ENCODE measurements around the gene LIMS2. TPM values are rescaled to one million over a fixed set of nuclear protein-coding genes. Genes with fewer than 3 reads are reported as not detected.

LIMS2 gene
- total RNA-seq, 4 donors from 2014 or later, result 86.1 to 111 (median 98.1) TPM

DNA sequence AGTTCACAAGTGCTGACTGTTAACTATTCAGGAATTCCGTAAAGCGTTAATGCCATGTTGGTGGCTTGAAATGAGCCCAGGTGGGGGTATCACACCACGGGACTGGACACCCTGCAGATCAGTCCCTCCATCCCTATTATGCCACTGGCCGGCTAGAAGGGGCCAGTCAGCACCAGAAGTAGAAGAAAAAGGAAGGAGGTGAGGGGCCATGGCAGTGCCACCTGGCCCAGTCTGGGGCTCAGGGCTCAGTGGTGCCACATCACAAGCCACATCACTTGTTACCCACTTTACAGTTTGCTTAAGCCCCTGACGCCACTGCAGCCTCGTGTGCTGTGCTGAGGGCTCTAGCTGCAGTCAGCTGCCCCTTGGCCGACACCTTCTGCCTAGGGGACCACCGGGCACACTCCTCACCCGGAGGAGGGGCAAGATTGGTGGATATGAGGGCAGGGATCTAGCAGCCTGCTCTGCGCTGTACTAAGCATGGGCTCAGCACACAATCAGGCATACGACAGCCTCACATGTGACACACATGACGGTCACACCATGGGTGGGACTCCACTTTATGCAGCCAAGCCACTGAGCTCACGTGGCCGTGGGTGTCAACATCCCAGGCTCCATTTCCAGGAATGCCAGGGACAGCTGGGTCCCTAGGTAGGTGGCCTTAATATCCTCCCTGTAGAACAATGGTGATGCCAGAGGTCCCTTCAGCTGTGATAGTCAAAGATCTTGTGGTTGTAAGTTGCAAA is 3.6 kb downstream of the LIMS2 start:
- DNase-seq (ENCODE audit: low spot score in 2 of 2), result no peak
- H3K36me3 ChIP-seq, result no peaks in the 10 kb centered on the region
- no peaks in the 10 kb centered on the region for H3K27me3 ChIP-seq
- H3K4me1 ChIP-seq, result peaks cover 0 to 44% (median 9%) of the 10 kb centered on the region in 4 donors
- 75 to 76% methylated on average over 10 to 14 of the region's 14 CpGs for WGBS, 2 donors
- peaks cover 0 to 7% (median 0%) of the 10 kb centered on the region in 4 donors for H3K9me3 ChIP-seq
- TF ChIP-seq POLR2A (IDR thresholded peaks at IDR 0.05) (no peak), EP300 (IDR thresholded peaks at IDR 0.05) (peak in 1 of 2 donors; percentile 6)
- TF ChIP-seq, protein P1, sequence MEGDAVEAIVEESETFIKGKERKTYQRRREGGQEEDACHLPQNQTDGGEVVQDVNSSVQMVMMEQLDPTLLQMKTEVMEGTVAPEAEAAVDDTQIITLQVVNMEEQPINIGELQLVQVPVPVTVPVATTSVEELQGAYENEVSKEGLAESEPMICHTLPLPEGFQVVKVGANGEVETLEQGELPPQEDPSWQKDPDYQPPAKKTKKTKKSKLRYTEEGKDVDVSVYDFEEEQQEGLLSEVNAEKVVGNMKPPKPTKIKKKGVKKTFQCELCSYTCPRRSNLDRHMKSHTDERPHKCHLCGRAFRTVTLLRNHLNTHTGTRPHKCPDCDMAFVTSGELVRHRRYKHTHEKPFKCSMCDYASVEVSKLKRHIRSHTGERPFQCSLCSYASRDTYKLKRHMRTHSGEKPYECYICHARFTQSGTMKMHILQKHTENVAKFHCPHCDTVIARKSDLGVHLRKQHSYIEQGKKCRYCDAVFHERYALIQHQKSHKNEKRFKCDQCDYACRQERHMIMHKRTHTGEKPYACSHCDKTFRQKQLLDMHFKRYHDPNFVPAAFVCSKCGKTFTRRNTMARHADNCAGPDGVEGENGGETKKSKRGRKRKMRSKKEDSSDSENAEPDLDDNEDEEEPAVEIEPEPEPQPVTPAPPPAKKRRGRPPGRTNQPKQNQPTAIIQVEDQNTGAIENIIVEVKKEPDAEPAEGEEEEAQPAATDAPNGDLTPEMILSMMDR (IDR thresholded peaks at IDR 0.05), result no peak
- H3K4me3 ChIP-seq, result peak overlapping the region in 1 of 4 donors; percentile 80
- H3K27ac ChIP-seq, result peak overlapping the region in 3 of 4 donors; percentile 90

DNA sequence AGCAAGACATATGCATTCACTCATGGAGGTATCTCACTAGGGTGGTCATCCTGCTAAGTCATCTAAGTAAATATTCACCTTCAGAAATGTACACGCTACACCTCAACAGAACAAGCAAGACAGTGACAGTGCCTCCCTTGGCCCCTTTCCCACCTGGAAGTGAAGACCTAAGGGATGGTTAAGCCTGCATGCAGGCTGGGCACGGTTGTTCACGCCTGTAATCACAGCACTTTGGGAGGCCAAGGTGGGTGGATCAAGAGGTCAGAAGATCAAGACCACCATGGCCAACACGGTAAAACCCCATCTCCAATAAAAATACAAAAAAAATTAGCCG is 4.4 kb downstream of the LIMS2 start:
- peak overlapping the region in 1 of 4 donors; percentile 90 for H3K27ac ChIP-seq
- no peaks in the 10 kb centered on the region for H3K36me3 ChIP-seq
- no peak for DNase-seq (ENCODE audit: low spot score in 2 of 2)
- no peaks in the 10 kb centered on the region for H3K27me3 ChIP-seq
- 77 to 90% methylated on average over 5 of the region's 5 CpGs for WGBS, 2 donors
- peaks cover 0 to 37% (median 6%) of the 10 kb centered on the region in 4 donors for H3K4me1 ChIP-seq
- H3K9me3 ChIP-seq, result peaks cover 0 to 7% (median 0%) of the 10 kb centered on the region in 4 donors
- TF ChIP-seq, protein P1 (IDR thresholded peaks at IDR 0.05), result no peak
- no peak for TF ChIP-seq POLR2A (IDR thresholded peaks at IDR 0.05)
- TF ChIP-seq EP300 (IDR thresholded peaks at IDR 0.05), result no peak
- no peak overlapping the region for H3K4me3 ChIP-seq

DNA sequence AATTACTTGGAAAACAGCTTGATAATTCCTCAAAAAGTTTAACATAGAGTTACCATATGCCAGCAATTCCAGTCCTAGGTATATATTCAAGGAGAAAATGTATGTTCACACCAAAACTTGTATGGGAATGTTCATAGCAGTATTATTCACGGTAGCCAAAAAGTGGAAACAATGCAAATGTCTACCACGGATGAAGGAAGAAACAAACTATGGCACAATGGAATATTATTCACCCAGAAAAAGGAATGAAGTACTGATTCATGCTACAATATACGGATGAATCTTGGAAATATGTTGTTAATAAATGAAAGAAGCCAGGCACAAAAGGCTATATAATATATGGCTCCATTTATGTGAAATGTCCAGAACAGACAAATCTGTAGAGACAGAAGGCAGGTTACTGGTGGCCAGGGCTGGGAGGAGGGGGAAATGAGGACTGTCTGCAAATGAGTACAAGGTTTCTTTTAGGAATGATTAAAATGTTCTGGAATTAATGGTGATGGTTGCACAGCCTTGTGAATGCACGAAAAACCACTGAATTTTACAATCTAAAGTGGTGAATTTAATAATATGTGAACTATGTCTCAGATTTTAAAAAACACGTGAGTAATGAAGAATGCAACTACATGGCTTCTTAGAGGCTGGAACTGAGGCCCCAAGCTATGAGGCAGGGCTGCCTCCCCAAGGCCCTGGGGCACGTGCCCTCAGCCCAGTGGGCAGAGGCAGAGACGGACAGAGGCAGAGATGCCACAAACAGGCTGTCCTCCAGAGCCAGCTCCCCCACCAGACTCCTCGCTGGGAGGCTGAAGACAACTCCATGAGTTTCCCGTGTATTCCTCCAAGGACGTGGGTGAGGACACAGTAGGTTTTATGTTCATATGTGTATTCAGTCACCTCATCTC is 5.0 kb downstream of the LIMS2 start:
- Histone ChIP-seq H3K27ac (peak overlapping the region in 1 of 4 donors; percentile 90), H3K27me3 (no peaks in the 10 kb centered on the region), H3K9me3 (peaks cover 0 to 7% (median 0%) of the 10 kb centered on the region in 4 donors), H3K36me3 (no peaks in the 10 kb centered on the region), H3K4me3 (no peak overlapping the region), H3K4me1 (peaks cover 0 to 37% (median 4%) of the 10 kb centered on the region in 4 donors)
- no peak for DNase-seq (ENCODE audit: low spot score in 2 of 2)
- TF ChIP-seq EP300 (IDR thresholded peaks at IDR 0.05) (no peak), POLR2A (IDR thresholded peaks at IDR 0.05) (no peak)
- TF ChIP-seq, protein P1 (IDR thresholded peaks at IDR 0.05), result no peak
- 74 to 79% methylated on average over 10 of the region's 10 CpGs for WGBS, 2 donors

DNA sequence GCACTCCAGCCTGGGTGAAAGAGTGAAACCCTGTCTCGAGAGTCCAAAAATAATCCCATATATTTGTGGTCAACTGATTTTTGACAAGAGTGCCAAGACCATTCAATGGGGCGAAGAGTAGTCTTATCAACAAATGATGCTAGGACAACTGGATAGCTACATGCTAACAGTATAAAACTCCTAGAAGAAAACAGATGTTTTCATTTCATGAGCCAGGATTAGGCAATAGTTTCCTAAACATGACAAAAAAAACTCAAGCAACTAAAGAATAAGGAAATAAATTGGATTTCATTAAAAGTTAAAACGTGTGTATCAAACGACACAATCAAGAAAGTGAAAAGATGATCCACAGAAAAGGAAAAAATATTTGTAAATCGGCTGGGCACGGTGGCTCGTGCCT is 6.3 kb downstream of the LIMS2 start:
- no peak overlapping the region for H3K27ac ChIP-seq
- 85 to 91% methylated on average over 7 of the region's 7 CpGs for WGBS, 2 donors
- no peaks in the 10 kb centered on the region for H3K27me3 ChIP-seq
- peaks cover 0 to 38% (median 10%) of the 10 kb centered on the region in 4 donors for H3K4me1 ChIP-seq
- TF ChIP-seq POLR2A (IDR thresholded peaks at IDR 0.05), result no peak
- TF ChIP-seq, protein P1 (IDR thresholded peaks at IDR 0.05), result no peak
- no peak for TF ChIP-seq EP300 (IDR thresholded peaks at IDR 0.05)
- H3K36me3 ChIP-seq, result no peaks in the 10 kb centered on the region
- no peak for DNase-seq (ENCODE audit: low spot score in 2 of 2)
- H3K4me3 ChIP-seq, result no peak overlapping the region
- H3K9me3 ChIP-seq, result peaks cover 0 to 7% (median 0%) of the 10 kb centered on the region in 4 donors

Measured in tibial nerve (tissue), 4 donors.